ENCODE measurements around the gene SHISAL2A. TPM values are rescaled to one million over a fixed set of nuclear protein-coding genes. Genes with fewer than 3 reads are reported as not detected.

SHISAL2A gene
- total and polyA plus RNA-seq, 2 of the 13 experiments (the other 11 are each of a cell fraction or from before 2014, with no cell fraction given) = not detected

- TF ChIP-seq, protein P1, sequence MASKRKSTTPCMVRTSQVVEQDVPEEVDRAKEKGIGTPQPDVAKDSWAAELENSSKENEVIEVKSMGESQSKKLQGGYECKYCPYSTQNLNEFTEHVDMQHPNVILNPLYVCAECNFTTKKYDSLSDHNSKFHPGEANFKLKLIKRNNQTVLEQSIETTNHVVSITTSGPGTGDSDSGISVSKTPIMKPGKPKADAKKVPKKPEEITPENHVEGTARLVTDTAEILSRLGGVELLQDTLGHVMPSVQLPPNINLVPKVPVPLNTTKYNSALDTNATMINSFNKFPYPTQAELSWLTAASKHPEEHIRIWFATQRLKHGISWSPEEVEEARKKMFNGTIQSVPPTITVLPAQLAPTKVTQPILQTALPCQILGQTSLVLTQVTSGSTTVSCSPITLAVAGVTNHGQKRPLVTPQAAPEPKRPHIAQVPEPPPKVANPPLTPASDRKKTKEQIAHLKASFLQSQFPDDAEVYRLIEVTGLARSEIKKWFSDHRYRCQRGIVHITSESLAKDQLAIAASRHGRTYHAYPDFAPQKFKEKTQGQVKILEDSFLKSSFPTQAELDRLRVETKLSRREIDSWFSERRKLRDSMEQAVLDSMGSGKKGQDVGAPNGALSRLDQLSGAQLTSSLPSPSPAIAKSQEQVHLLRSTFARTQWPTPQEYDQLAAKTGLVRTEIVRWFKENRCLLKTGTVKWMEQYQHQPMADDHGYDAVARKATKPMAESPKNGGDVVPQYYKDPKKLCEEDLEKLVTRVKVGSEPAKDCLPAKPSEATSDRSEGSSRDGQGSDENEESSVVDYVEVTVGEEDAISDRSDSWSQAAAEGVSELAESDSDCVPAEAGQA (IDR thresholded peaks at IDR 0.05; ENCODE audit: low read depth) = peak; percentile 40; the same call in 1 of the 2 replicates
- TF ChIP-seq, protein P1 (CRISPR knock-in tag; IDR thresholded peaks at IDR 0.05; ENCODE audit: borderline replicate concordance) = no peak
- TF ChIP-seq CCDC6 (CRISPR knock-in tag; IDR thresholded peaks at IDR 0.05) (peak; percentile 77; the same call in 1 of the 2 replicates), CCAR2 (optimal IDR thresholded peaks at IDR 0.05; ENCODE audit: low read depth, low read length) (no peak), MEF2D (CRISPR knock-in tag; IDR thresholded peaks at IDR 0.05) (peak; percentile 53; the same call in 1 of the 2 replicates), SRY (CRISPR knock-in tag; IDR thresholded peaks at IDR 0.05) (peak; percentile 81), HOXA9 (CRISPR knock-in tag; IDR thresholded peaks at IDR 0.05; ENCODE audit: borderline replicate concordance) (no peak), PITX1 (CRISPR knock-in tag; IDR thresholded peaks at IDR 0.05) (peak; percentile 75; the same call in 1 of the 2 replicates), ZIK1 (CRISPR knock-in tag; IDR thresholded peaks at IDR 0.05; ENCODE audit: borderline replicate concordance, low read depth) (peak; percentile 90; the same call in 1 of the 2 replicates), DNMT3B (CRISPR knock-in tag; conservative IDR thresholded peaks at IDR 0.05) (peak; percentile 84; the same call in 1 of the 2 replicates), ZNF225 (CRISPR knock-in tag; IDR thresholded peaks at IDR 0.05) (peak; percentile 87), ZNF280D (CRISPR knock-in tag; IDR thresholded peaks at IDR 0.05) (no peak), ZNF841 (CRISPR knock-in tag; IDR thresholded peaks at IDR 0.05; ENCODE audit: borderline replicate concordance) (no peak), KAT7 (CRISPR knock-in tag; IDR thresholded peaks at IDR 0.05; ENCODE audit: borderline replicate concordance) (no peak), MAF1 (CRISPR knock-in tag; IDR thresholded peaks at IDR 0.05; ENCODE audit: borderline replicate concordance) (no peak), KDM1A (CRISPR knock-in tag; IDR thresholded peaks at IDR 0.05) (no peak), ZNF557 (CRISPR knock-in tag; IDR thresholded peaks at IDR 0.05) (peak; percentile 90)
- TF ChIP-seq, protein P2, sequence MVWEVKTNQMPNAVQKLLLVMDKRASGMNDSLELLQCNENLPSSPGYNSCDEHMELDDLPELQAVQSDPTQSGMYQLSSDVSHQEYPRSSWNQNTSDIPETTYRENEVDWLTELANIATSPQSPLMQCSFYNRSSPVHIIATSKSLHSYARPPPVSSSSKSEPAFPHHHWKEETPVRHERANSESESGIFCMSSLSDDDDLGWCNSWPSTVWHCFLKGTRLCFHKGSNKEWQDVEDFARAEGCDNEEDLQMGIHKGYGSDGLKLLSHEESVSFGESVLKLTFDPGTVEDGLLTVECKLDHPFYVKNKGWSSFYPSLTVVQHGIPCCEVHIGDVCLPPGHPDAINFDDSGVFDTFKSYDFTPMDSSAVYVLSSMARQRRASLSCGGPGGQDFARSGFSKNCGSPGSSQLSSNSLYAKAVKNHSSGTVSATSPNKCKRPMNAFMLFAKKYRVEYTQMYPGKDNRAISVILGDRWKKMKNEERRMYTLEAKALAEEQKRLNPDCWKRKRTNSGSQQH (CRISPR knock-in tag; IDR thresholded peaks at IDR 0.05; ENCODE audit: low read depth) = peak; percentile 88; the same call in 1 of the 2 replicates
Measured at GRCh38 chr1:52702886-52703787, 70.2 kb downstream of the SHISAL2A start (continued).

Measured in HepG2 (cell line).